ENCODE data around the gene TRAF6. TPM values are rescaled to one million over a fixed set of nuclear protein-coding genes. Genes with fewer than 3 reads are reported as not detected.
"Not testable (repeated sequence)": the region's sequence is repeated elsewhere in the genome, so short reads cannot be mapped to it uniquely, and the experiment has no call there.

The TRAF6 gene
- total RNA-seq: 11.3 TPM

DNA sequence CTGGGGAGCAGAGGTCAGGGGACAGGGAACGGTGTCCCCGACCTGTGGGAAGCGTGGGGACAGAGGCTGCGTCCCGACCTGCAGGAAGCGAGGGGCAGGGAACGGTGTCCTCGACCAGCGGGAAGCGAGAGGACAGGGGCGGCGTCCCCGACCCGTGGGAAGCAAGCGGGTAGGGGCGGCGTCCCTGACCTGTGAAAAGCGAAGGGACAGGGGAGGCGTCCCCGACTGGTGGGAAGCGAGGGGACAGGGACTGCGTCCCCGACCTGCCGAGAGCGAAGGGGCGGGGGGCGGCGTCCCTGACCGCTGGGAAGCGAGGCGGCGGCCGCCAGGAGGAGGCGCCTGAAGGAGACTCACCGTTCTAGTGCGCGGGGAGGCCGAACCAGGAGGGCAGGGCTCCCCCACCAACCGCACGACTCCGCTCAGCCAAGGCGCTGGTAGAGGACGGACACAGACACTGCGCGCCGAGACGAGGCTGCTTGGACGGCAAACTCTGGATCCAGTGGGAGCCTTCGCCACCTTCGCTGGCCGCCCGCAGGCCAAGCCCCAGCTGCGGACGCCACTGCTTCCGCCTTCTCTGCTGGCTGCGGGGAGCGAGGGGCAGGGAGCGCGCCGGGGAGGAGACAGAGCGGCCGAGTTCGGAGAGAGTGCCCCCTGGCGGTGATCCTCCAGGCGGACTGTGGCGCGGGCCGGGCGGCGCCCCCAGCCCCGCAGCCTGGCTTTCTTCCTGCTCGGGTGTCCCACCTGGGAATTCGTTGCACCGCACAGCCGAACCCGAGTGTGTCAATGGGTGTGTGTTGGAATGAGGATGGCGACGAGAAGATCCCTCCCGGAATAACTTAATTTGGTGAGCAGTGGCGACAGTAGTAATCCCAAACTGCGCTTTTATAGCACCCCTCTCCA, at the start of gene TRAF6:
Gene TRAF6 (minus strand): TSS at position 579 of the 900 bp plus-strand sequence. CDS start 8,757 bp downstream, outside the sequence.
- DNase-seq (ENCODE audit: low read depth in 2 of 3, low spot score in 2 of 3): peak; percentile 80 to 91 (median 90)

DNA sequence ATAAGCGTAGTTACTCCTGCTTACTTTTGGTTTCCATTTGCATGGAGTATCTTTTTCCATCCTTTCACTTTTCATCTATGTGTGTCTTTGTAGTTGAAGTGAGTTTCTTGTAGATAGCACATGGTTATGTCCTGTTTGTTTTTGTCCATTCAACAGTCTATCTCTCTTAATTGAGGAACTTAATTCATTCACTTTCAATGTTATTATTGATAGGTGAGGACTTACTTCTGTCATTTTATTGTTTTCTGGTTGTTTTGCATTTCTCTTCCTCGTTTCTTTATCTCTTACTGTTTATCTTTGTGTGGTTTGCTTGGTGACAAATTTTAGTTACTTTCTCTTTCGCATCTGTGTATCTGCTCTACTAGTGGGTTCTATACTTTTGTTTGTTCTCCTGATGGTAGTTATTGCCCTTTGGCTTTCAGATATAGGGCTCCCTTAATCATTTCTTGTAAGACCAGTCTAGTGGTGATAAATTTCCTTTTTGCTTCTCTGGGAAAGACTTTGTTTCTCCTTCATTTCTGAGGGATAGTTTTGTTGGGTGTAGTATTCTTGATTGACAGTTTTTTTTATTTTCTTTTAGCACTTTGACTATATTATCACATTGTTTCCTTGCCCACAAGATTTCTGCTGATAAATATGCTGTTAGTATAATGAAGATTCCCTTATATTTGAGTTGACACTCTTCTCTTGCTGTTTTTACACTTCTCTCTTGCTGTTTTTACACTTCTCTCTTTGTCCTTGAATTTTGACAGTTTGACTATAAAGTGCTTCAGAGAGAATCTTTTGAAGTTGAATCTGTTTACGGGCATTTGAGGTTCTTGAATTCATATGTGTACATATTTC, 48.7 kb upstream of the TRAF6 start:
- no peak for DNase-seq (ENCODE audit: low read depth in 2 of 3, low spot score in 2 of 3)

DNA sequence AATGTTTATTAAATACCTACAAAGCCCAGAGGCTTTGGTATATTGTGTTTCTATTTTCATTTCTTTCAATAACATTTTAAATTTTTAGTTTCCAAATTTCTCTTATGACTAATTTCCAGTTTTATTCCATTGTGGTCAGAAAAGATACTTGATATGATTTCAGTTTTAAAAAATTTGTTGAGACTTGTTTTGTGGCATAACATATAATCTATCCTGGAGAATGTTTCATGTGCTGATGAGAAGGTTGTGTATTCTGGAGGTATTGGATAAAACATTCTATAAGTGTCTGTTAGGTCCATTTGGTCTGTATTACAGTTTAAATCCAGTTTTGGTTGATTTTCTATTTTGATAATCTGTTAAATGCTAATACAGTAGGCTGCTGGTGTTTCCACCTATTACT, 47.9 kb upstream of the TRAF6 start:
- no peak for DNase-seq (ENCODE audit: low read depth in 2 of 3, low spot score in 2 of 3)

DNA sequence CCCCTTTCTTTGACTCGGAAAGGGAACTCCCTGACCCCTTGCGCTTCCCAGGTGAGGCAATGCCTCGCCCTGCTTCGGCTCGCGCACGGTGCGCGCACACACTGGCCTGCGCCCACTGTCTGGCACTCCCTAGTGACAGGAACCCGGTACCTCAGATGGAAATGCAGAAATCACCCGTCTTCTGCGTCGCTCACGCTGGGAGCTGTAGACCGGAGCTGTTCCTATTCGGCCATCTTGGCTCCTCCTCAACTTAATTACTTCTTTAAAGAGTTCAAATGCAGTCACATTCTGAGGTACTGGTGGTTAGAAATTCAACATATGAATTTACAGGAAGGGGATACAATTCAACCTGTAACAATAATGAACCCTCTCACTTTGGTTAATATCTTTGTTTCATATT, 47.3 kb upstream of the TRAF6 start:
- DNase-seq (ENCODE audit: low read depth in 2 of 3, low spot score in 2 of 3): not testable (repeated sequence)

GRCh38 chr11:36550385-36551115, 40.5 kb upstream of the TRAF6 start:
- DNase-seq (ENCODE audit: low read depth in 2 of 3, low spot score in 2 of 3): no peak

DNA sequence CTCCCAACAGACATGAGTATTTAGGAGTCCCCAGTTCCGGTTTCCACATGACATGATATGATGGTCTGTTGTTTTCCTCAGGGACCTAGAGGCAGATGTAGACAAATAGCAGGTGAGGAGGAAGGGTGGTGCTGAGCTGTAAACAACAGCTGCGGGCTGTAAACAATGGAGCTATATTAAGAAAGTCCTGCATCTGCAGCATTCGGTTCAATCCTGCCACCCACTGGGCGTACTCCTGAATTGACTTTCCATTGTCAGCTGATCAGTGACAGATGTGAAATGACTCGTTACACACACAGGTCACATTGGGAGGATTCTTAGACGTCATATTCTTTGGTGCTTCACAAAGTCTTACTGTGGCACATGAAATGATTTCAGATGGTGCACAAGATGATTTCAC, 30.9 kb upstream of the TRAF6 start:
- DNase-seq (ENCODE audit: low read depth in 2 of 3, low spot score in 2 of 3): peak in 2 of 3 donors; percentile 43 to 73

GRCh38 chr11:36534276-36534840, 24.3 kb upstream of the TRAF6 start:
- no peak for DNase-seq (ENCODE audit: low read depth in 2 of 3, low spot score in 2 of 3)

DNA sequence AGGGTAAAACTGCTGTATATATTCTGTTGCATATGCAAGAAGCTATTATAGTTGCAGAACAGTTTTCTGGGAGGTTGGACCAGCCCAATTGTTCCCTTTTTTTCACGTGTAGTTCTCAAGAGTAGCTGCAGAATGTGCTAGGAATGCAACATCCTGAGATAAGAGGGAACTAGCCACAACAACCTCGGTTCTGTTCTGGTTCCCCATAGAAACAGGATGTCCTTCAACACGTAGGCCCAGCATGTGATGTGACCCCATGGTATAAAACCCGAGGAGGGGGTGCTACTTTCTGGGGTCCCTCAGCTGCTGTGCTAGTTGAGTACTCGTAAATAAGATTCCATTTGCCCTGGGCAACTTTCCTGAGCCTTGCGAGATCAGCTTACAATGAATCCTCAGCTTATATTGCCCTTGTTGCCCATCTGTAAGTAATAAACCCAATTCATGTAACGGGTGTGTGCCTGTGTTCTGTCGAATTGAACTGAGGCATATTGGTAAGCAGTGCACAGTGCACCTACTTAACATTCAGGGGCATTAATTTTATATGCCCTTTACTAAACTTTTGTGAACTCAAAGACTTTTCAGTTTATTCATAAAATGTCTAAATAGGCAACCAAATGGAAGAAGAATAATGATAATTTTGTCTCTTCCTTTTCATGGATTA, 23.0 kb upstream of the TRAF6 start:
- peak in 2 of 3 donors; percentile 16 to 52 for DNase-seq (ENCODE audit: low read depth in 2 of 3, low spot score in 2 of 3)

- DNase-seq (ENCODE audit: low read depth in 2 of 3, low spot score in 2 of 3): no peak
Measured at GRCh38 chr11:36530840-36531239, 20.8 kb upstream of the TRAF6 start.

GRCh38 chr11:36513965-36514364, 3.9 kb upstream of the TRAF6 start:
- DNase-seq (ENCODE audit: low read depth in 2 of 3, low spot score in 2 of 3): no peak

DNA sequence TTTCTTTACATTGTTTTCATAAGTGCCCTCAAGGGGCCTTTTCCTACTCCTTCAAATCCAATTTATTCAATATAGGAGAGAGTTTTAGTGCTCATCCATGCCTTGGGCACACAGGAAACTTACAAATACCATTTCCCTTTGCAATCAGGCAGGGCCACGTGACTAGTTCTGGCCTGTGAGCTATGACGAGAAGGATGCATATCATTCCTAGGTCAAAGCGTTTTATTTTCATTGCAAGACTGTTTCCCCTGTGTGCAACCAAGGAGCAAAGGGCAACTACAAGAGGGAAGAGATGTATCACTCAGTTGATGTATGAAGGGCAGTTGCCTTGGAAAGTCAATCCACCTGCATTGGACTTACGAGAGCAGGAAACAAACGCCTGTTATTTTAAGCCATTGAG, 1.9 kb upstream of the TRAF6 start:
- DNase-seq (ENCODE audit: low read depth in 2 of 3, low spot score in 2 of 3): no peak

DNA sequence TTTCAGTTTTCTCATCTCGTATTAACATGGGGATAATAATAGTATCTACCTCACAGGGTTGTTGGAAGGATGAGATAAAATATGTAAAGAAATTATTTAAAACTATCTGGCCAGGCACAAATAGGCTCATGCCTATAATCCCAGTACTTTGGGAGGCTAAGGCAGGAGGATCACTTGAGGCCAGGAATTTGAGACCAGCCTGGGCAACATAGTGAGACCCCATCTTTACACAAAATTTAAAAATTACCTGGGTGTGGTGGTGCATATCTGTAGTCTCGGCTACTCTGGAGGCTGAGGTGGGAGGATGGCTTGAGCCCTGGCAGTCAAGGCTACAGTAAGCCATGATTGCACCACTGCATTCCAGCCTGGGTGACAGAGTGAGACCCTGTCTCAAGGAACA, 990 bp upstream of the TRAF6 start:
- DNase-seq (ENCODE audit: low read depth in 2 of 3, low spot score in 2 of 3): not testable (repeated sequence)

- no peak for DNase-seq (ENCODE audit: low read depth in 2 of 3, low spot score in 2 of 3)
Measured at GRCh38 chr11:36510594-36510942, 496 bp upstream of the TRAF6 start.

GRCh38 chr11:36509201-36509639, 852 bp downstream of the TRAF6 start:
- DNase-seq (ENCODE audit: low read depth in 2 of 3, low spot score in 2 of 3): peak in 2 of 3 donors; percentile 48 to 69

GRCh38 chr11:36508743-36509142, 1.3 kb downstream of the TRAF6 start:
- no peak for DNase-seq (ENCODE audit: low read depth in 2 of 3, low spot score in 2 of 3)

DNA sequence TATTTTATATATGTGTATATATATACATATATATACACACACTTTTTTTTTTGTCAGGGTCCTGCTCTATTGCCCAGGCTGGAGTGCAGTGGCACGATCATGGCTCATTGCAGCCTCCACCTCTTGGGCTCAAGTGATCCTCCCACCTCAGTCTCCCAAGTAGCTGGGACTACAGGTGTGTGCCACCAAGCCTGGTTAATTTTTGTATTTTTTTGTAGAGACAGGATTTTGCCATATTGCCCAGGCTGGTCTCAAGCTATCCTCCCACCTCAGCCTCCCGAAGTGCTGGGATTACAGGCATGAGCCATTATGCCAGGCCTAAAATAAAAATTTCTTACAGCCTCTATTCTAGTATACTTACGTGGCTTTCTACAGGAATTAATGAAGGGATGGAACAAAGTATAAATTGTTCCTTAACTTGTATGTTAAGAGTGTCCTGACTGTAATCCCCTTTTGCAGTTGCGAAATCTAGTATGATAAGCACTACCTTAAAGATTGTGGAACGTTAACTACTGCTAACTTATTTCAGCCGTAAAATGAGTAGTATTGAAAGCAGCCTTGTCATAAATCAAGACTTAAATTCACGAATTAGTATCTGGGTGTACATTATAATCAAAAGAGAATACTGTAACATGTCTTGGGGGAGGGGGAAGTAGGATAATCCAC, 2.1 kb downstream of the TRAF6 start:
- no peak for DNase-seq (ENCODE audit: low read depth in 2 of 3, low spot score in 2 of 3)

DNA sequence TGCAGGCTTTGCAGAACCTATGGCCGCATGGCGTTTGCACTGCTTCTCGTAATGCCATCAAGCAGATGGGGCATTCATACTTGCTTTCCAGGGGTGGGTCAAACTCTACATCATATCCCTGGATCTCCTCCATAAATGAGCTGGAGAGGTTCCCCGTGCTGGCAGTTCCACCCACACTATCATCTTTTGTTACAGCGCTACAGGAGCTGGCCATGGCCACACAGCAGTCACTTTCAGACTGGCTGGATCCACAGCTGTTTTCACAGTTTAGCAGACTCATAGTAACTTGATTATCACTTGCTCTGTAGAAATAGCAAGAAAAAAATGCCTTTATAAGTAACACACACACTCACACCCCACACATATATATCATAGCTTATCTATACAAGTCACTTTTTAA, 8.8 kb downstream of the TRAF6 start:
- DNase-seq (ENCODE audit: low read depth in 2 of 3, low spot score in 2 of 3): no peak

DNA sequence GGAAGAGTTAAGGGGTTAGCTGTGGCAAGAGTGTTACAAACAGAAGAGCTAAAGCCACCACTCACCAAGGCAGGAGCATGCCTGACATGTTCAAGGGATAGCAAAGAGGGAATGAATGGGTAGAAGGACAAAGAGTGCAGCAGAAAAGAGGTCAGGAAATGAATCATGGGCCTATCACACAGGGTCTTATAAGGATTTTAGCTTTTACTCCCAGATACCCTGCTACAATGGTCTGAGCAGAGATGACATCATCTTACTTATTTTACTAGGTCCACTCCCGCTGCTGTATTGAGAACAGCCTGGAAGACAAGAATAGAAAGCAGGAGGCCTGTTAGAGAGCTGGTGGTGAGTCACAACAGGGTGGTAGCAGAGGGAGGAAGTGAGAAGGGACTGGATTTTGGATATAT, 9.8 kb downstream of the TRAF6 start:
- peak in 1 of 3 donors; percentile 24 for DNase-seq (ENCODE audit: low read depth in 2 of 3, low spot score in 2 of 3)

GRCh38 chr11:36499315-36499714, 10.8 kb downstream of the TRAF6 start:
- DNase-seq (ENCODE audit: low read depth in 2 of 3, low spot score in 2 of 3): peak in 2 of 3 donors; percentile 14 to 62

All from hematopoietic multipotent progenitor cell (in vitro differentiated cells).